ENCODE results near the gene ACTL6B. TPM values are rescaled to one million over a fixed set of nuclear protein-coding genes. Genes with fewer than 3 reads are reported as not detected.

The ACTL6B gene
- total and polyA plus RNA-seq, 2 of the 13 experiments (the other 11 are each of a cell fraction or from before 2014, with no cell fraction given): not detected

DNA sequence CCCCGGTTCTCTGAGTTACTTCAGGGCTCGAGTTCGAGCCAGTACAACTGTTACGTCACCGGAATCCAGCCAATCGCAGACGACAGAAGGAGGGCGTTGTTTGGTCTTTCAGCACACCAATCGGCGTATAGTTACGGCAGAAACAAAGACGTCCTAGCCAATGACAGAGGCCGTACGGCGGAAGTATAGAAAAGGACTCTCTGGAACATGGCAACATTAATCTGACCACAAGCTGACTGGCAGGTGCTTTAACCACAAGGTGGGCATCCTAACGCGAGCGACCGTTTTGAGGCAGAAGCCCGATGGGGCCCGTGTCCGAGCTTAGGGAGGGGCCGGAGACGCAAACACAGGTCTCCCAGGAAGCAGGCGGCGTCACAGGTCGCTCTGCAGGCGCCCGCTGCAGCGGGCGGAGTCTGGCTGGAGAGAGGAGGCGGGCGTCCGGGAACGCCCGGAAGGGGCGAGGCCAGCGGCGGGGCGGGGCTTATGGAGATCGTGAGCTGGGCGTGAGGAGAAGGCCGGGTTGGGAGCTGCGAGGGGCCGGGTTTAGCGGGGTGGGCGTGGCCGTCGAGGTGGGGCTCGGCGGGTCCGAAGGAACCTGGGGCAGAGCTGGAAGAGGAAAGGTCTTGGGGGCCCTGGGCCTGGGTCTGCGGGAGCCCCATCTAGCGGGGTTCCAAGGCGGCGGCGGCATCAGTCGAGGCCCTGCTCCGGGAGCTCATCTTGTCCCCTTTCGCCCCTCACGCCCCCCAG lies 44.1 kb downstream of the ACTL6B start, which contains the start of gene MOSPD3 (continued):
- TF ChIP-seq GATA4 (IDR thresholded peaks at IDR 0.05; ENCODE audit: borderline replicate concordance, low read depth) (no peak; the same call in 1 of the 2 replicates), HNRNPLL (IDR thresholded peaks at IDR 0.05; ENCODE audit: low read depth, low read length, poor library complexity, severe bottlenecking) (peak; percentile 54), ZNF772 (CRISPR knock-in tag; IDR thresholded peaks at IDR 0.05) (peak; percentile 66; the same call in 1 of the 2 replicates), NFKBIZ (CRISPR knock-in tag; IDR thresholded peaks at IDR 0.05) (no peak), KAT2B (IDR thresholded peaks at IDR 0.05; ENCODE audit: borderline replicate concordance, low read depth, low read length) (no peak), ZNF430 (CRISPR knock-in tag; IDR thresholded peaks at IDR 0.05) (0 out of 2 replicates have a peak, but pooled peaks have one; percentile 38), NR2F2 (IDR thresholded peaks at IDR 0.05; ENCODE audit: borderline replicate concordance, low read depth) (no peak), CHD4 (IDR thresholded peaks at IDR 0.05; ENCODE audit: borderline replicate concordance, low read length) (no peak), CREB1 (IDR thresholded peaks at IDR 0.05) (peak; percentile 98), CREB1 (CRISPR knock-in tag; IDR thresholded peaks at IDR 0.05) (peak; percentile 93), NRL (CRISPR knock-in tag; IDR thresholded peaks at IDR 0.05; ENCODE audit: borderline replicate concordance) (peak; percentile 52; the same call in 1 of the 2 replicates), PHB2 (IDR thresholded peaks at IDR 0.05; ENCODE audit: partially characterized antibody) (no peak)
- TF ChIP-seq, protein P1, sequence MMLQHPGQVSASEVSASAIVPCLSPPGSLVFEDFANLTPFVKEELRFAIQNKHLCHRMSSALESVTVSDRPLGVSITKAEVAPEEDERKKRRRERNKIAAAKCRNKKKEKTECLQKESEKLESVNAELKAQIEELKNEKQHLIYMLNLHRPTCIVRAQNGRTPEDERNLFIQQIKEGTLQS (CRISPR knock-in tag; IDR thresholded peaks at IDR 0.05): no peak
- TF ChIP-seq, protein P2, sequence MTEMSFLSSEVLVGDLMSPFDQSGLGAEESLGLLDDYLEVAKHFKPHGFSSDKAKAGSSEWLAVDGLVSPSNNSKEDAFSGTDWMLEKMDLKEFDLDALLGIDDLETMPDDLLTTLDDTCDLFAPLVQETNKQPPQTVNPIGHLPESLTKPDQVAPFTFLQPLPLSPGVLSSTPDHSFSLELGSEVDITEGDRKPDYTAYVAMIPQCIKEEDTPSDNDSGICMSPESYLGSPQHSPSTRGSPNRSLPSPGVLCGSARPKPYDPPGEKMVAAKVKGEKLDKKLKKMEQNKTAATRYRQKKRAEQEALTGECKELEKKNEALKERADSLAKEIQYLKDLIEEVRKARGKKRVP (CRISPR knock-in tag; IDR thresholded peaks at IDR 0.05): no peak
- TF ChIP-seq, protein P3, sequence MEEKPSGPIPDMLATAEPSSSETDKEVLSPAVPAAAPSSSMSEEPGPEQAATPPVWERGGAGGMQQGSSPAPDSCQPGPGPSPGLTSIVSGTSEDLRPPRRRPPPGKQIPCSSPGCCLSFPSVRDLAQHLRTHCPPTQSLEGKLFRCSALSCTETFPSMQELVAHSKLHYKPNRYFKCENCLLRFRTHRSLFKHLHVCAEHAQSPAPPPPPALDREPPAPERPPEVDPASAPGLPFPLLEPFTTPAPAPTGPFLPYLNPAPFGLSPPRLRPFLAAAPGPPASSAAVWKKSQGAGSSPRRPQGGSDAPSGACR (CRISPR knock-in tag; IDR thresholded peaks at IDR 0.05): no peak
- TF ChIP-seq, protein P4, sequence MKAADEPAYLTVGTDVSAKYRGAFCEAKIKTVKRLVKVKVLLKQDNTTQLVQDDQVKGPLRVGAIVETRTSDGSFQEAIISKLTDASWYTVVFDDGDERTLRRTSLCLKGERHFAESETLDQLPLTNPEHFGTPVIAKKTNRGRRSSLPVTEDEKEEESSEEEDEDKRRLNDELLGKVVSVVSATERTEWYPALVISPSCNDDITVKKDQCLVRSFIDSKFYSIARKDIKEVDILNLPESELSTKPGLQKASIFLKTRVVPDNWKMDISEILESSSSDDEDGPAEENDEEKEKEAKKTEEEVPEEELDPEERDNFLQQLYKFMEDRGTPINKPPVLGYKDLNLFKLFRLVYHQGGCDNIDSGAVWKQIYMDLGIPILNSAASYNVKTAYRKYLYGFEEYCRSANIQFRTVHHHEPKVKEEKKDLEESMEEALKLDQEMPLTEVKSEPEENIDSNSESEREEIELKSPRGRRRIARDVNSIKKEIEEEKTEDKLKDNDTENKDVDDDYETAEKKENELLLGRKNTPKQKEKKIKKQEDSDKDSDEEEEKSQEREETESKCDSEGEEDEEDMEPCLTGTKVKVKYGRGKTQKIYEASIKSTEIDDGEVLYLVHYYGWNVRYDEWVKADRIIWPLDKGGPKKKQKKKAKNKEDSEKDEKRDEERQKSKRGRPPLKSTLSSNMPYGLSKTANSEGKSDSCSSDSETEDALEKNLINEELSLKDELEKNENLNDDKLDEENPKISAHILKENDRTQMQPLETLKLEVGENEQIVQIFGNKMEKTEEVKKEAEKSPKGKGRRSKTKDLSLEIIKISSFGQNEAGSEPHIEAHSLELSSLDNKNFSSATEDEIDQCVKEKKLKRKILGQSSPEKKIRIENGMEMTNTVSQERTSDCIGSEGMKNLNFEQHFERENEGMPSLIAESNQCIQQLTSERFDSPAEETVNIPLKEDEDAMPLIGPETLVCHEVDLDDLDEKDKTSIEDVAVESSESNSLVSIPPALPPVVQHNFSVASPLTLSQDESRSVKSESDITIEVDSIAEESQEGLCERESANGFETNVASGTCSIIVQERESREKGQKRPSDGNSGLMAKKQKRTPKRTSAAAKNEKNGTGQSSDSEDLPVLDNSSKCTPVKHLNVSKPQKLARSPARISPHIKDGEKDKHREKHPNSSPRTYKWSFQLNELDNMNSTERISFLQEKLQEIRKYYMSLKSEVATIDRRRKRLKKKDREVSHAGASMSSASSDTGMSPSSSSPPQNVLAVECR (CRISPR knock-in tag; IDR thresholded peaks at IDR 0.05; ENCODE audit: borderline replicate concordance): peak; percentile 80; the same call in 1 of the 2 replicates
- TF ChIP-seq, protein P5, sequence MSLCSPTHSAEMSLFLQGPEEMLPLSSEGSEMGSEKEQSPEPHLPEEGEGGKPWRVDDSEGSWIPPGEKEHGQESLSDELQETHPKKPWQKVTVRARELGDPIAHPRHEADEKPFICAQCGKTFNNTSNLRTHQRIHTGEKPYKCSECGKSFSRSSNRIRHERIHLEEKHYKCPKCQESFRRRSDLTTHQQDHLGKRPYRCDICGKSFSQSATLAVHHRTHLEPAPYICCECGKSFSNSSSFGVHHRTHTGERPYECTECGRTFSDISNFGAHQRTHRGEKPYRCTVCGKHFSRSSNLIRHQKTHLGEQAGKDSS (CRISPR knock-in tag; IDR thresholded peaks at IDR 0.05; ENCODE audit: borderline replicate concordance, low read depth): no peak
- TF ChIP-seq, protein P6, sequence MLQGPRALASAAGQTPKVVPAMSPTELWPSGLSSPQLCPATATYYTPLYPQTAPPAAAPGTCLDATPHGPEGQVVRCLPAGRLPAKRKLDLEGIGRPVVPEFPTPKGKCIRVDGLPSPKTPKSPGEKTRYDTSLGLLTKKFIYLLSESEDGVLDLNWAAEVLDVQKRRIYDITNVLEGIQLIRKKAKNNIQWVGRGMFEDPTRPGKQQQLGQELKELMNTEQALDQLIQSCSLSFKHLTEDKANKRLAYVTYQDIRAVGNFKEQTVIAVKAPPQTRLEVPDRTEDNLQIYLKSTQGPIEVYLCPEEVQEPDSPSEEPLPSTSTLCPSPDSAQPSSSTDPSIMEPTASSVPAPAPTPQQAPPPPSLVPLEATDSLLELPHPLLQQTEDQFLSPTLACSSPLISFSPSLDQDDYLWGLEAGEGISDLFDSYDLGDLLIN (CRISPR knock-in tag; IDR thresholded peaks at IDR 0.05; ENCODE audit: borderline replicate concordance): no peak
